GM13977 (cell line): ENCODE data around the gene PLXNB2.

Experiments
- DNase-seq: peaks from one replicate; pipeline ENCODE4 v3.0.0; 2012; ENCODE audit warnings: low spot score
- in situ Hi-C: fragments of 300-500 bp; cut with MboI; formaldehyde crosslinking; loops from one replicate; pipeline ENCODE4 v1.12.0; 2022; ENCODE audit warnings: low sequenced_read_pairs, low pct_unique_long_range_greater_than_20kb, mixed read lengths, inconsistent platforms; ENCODE audit not compliant: unreplicated experiment
- TF ChIP-seq, protein P1 (sequence below): IDR thresholded peaks from 2 replicates; pipeline ENCODE4 v1.5.1; 2012; ENCODE audit warnings: mild to moderate bottlenecking, control low read depth; ENCODE audit not compliant: insufficient read depth; ENCODE audit errors: extremely low read depth, missing control alignments

Gene PLXNB2, protein sequence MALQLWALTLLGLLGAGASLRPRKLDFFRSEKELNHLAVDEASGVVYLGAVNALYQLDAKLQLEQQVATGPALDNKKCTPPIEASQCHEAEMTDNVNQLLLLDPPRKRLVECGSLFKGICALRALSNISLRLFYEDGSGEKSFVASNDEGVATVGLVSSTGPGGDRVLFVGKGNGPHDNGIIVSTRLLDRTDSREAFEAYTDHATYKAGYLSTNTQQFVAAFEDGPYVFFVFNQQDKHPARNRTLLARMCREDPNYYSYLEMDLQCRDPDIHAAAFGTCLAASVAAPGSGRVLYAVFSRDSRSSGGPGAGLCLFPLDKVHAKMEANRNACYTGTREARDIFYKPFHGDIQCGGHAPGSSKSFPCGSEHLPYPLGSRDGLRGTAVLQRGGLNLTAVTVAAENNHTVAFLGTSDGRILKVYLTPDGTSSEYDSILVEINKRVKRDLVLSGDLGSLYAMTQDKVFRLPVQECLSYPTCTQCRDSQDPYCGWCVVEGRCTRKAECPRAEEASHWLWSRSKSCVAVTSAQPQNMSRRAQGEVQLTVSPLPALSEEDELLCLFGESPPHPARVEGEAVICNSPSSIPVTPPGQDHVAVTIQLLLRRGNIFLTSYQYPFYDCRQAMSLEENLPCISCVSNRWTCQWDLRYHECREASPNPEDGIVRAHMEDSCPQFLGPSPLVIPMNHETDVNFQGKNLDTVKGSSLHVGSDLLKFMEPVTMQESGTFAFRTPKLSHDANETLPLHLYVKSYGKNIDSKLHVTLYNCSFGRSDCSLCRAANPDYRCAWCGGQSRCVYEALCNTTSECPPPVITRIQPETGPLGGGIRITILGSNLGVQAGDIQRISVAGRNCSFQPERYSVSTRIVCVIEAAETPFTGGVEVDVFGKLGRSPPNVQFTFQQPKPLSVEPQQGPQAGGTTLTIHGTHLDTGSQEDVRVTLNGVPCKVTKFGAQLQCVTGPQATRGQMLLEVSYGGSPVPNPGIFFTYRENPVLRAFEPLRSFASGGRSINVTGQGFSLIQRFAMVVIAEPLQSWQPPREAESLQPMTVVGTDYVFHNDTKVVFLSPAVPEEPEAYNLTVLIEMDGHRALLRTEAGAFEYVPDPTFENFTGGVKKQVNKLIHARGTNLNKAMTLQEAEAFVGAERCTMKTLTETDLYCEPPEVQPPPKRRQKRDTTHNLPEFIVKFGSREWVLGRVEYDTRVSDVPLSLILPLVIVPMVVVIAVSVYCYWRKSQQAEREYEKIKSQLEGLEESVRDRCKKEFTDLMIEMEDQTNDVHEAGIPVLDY (N-terminal part only)

DNA sequence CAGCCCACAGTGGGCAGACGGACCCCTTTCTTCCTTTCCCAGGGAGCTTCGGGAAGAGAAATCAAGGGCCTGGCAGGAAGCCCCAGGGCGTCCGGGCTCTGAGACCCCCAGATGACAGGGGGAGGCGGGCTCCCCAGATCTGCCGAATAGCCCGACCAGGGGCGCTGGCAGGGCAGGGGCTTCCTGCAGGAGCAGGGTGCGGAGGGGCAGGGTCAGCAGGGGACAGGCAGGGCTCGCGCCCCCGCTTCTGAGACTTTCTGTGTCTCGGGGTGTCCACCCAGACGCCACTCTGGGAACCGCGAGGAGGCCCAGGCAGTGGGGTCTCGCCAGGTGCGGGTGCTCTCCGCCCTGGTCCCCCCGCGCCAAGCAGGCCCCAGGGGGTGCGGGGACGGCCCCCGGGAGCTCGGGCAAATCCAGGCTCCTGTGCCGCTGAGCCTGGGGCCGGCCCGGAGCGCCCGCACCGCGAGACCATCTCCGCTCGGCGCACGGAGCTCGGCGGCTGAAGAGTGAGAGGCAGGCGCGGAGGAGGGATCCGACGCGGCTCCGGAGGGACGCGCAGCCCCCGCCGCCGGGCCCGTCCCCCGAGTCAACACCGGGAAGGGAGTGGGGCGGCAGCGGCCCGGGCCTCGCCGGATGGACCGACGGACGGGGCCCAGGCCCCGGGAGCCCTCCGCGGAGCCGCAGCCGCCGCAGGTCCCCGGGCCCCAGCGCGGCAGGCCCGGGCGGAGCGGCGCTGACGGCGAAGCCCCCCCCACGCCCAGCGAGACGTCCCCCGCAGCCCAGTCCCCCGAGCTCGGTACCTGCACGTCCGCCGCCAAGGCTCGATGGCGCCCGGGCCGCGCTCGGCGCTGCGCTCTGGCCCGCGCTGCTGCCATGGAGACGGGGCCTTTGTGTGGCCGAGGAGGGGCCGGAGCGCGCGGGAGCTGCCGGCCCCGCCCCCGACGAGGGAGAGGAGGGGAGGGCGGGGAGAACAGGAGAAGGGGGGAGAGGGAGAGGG, at the start of gene PLXNB2:
Gene PLXNB2, minus strand, starts transcription at position 894 of the 997 bp plus-strand sequence. CDS start 17,062 bp downstream, outside the sequence.
- TF ChIP-seq, protein P1, sequence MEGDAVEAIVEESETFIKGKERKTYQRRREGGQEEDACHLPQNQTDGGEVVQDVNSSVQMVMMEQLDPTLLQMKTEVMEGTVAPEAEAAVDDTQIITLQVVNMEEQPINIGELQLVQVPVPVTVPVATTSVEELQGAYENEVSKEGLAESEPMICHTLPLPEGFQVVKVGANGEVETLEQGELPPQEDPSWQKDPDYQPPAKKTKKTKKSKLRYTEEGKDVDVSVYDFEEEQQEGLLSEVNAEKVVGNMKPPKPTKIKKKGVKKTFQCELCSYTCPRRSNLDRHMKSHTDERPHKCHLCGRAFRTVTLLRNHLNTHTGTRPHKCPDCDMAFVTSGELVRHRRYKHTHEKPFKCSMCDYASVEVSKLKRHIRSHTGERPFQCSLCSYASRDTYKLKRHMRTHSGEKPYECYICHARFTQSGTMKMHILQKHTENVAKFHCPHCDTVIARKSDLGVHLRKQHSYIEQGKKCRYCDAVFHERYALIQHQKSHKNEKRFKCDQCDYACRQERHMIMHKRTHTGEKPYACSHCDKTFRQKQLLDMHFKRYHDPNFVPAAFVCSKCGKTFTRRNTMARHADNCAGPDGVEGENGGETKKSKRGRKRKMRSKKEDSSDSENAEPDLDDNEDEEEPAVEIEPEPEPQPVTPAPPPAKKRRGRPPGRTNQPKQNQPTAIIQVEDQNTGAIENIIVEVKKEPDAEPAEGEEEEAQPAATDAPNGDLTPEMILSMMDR: no peak
- DNase-seq: peak; percentile 96
- in situ Hi-C loops: no loop called here

DNA sequence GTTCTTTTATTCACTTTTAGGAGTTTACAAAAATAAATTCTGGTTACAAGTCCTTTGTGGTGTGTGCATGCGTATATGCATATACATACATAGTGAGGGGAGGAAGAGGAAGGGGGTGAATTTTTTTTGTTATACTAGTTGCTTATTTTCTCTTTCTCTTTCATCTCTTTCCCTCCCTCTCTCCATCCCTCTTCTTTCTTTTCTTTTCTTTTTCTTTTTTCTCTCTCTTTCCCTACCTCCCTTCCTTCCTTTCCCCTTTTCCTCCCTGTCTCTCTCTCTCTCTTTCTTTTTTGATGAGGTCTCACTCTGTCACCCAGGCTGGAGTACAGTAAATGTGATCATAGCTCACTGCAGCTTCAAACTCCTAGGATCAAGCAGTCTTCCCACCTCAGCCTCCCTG, 49.8 kb upstream of the PLXNB2 start:
- TF ChIP-seq, protein P1: no peak
- in situ Hi-C loops: no loop called here
- no peak for DNase-seq

DNA sequence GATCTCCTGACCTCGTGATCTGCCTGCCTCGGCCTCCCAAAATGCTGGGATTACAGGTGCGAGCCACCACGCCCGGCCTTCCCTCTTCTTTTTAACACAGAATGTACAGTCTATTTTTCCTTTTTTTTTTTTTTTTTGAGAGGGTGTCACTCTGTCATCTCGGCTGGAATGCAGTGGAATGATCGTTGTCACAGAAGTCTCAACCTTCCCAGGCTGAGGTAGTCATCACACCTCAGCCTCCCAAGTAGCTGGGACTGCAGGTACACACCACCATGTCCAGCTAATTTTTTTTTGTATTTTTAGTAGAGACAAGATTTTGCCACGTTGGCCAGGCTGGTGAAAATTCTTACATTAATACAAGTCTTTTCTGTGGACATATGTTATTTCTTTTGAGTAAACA, 48.7 kb upstream of the PLXNB2 start:
- in situ Hi-C loops: no loop called here
- no peak for DNase-seq
- TF ChIP-seq, protein P1: no peak

DNA sequence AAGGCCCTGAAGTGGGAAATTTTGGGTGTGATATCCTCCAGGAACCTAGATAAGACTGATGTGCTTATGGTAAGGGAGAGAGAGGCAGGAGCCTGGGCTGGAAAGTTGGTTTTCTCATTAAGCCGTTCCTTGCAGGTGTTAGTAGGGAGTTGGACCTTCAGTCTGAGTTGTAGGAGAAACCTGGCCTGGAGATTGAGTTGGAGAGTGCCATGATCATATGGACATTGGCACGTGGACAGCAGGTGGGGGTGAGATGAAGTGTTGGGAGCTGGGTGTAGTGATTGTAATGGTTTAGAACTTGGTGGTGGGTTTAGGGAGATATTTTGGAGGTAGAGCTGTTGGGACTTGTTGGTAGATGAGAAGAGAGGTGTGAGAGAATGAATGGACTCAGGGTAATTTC, 40.6 kb upstream of the PLXNB2 start:
- TF ChIP-seq, protein P1: no peak
- in situ Hi-C loops: no loop called here
- DNase-seq: no peak

DNA sequence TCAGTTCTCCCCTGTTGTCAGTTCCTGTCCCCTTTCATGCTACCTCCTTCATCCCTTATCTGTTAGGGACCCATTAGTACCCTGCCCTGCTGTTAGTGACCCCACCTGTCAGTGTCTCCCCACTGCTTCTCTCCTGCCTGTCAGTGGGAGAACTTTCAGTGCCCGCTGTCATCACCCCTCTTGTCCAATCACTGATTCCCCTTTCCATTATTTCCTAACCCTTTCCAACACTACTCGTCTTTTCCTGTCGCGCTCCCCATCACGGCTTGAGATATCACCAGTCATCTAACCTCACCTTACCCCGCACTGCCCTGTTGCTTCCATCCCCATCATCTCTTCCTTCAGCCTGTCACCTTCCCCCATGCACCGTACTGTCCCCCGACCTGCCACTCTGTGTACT, 39.7 kb upstream of the PLXNB2 start:
- in situ Hi-C loops: no loop called here
- TF ChIP-seq, protein P1: no peak
- no peak for DNase-seq
